ENCODE measurements around the gene PCSK5.

- TF ChIP-seq CTCF (IDR thresholded peaks at IDR 0.05; ENCODE audit: extremely low read depth in 1 of 2, insufficient read depth in 1 of 2, low read depth in 1 of 2, low read length in 2 of 2) (no peak), POLR2AphosphoS5 (IDR thresholded peaks at IDR 0.05; ENCODE audit: insufficient read depth, low read depth, low read length) (no peak), POLR2A (IDR thresholded peaks at IDR 0.05; ENCODE audit: low read depth, low read length) (no peak), EZH2 (IDR thresholded peaks at IDR 0.05; ENCODE audit: borderline replicate concordance, low read depth, low read length, severe bottlenecking) (no peak), GATA2 (IDR thresholded peaks at IDR 0.05; ENCODE audit: insufficient read depth, insufficient read length, low read depth, low read length) (no peak), JUN (IDR thresholded peaks at IDR 0.05; ENCODE audit: borderline replicate concordance, insufficient read depth, insufficient read length, low read depth) (no peak), FOS (IDR thresholded peaks at IDR 0.05; ENCODE audit: borderline replicate concordance, insufficient read depth, low read length) (no peak), MYC (IDR thresholded peaks at IDR 0.05; ENCODE audit: low read depth, low read length) (no peak)
- TF ChIP-seq, protein P1, sequence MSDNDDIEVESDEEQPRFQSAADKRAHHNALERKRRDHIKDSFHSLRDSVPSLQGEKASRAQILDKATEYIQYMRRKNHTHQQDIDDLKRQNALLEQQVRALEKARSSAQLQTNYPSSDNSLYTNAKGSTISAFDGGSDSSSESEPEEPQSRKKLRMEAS (IDR thresholded peaks at IDR 0.05; ENCODE audit: insufficient read depth, insufficient read length) = no peak
Observed at GRCh38 chr9:76161106-76161505, 270.6 kb downstream of the PCSK5 start.
